DND-41 (cell line): Measurements from ENCODE around the gene BGN.

ENCODE experiments used
- EZH2 ChIP-seq: IDR thresholded peaks from 3 replicates; pipeline ENCODE4 v1.6.1; 2012; ENCODE audit warnings: borderline replicate concordance, low read depth, mild to moderate bottlenecking, moderate library complexity, low read length, inconsistent platforms; ENCODE audit not compliant: severe bottlenecking
- TF ChIP-seq, protein P1 (sequence below): IDR thresholded peaks from 2 replicates; pipeline ENCODE4 v1.5.1; 2012; ENCODE audit warnings: borderline replicate concordance, low read length, moderate library complexity, mild to moderate bottlenecking; ENCODE audit not compliant: poor library complexity, severe bottlenecking; ENCODE audit errors: extremely low read depth

DNA sequence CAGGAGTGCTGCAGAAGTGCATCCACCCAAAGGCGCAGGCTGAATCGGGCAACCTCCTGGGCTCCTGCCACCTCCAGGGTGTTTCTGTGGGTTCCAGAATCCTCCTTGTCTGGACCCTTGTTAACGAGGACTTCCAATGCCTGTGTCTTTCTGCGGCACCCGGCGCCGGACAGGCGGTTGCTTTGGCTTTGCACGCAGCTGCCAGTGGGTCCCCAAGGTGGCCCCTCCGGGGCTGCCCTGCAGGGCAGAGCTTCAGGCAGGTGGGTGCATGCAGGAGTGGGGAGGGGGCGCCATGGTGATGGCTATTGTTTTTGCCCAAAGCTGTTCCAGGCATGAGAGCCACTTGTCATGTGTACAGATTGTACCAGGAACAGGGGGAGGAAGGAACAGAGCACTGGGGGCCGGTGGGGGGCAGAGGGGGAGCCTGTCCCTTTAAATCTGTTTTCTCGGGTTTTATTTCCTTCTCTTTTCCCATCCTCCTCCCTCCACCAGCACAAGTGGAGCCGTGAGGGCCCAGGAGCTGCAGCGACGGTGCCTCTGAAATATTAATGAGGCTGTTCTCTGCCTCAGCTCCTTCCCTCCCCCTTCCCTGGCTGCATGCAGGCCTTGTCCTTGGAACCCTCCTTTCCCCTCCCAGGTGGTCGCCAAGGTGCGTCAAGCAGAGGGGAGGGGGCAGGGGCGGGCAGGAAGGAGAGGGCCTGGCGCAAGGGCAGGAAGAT lies 35.8 kb downstream of the BGN start:
- no peak for TF ChIP-seq EZH2
- TF ChIP-seq, protein P1, sequence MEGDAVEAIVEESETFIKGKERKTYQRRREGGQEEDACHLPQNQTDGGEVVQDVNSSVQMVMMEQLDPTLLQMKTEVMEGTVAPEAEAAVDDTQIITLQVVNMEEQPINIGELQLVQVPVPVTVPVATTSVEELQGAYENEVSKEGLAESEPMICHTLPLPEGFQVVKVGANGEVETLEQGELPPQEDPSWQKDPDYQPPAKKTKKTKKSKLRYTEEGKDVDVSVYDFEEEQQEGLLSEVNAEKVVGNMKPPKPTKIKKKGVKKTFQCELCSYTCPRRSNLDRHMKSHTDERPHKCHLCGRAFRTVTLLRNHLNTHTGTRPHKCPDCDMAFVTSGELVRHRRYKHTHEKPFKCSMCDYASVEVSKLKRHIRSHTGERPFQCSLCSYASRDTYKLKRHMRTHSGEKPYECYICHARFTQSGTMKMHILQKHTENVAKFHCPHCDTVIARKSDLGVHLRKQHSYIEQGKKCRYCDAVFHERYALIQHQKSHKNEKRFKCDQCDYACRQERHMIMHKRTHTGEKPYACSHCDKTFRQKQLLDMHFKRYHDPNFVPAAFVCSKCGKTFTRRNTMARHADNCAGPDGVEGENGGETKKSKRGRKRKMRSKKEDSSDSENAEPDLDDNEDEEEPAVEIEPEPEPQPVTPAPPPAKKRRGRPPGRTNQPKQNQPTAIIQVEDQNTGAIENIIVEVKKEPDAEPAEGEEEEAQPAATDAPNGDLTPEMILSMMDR = no peak
